Type B pancreatic cell (in vitro differentiated cells): Measurements from ENCODE around the gene BANP. TPM values are rescaled to one million over a fixed set of nuclear protein-coding genes. Genes with fewer than 3 reads are reported as not detected.
"Not testable (repeated sequence)": the region's sequence is repeated elsewhere in the genome, so short reads cannot be mapped to it uniquely, and the experiment has no call there.

Source experiments
- DNase-seq: peaks from one replicate; pipeline ENCODE4 v3.0.0; 2021; ENCODE audit warnings: mixed read lengths; ENCODE audit not compliant: unreplicated experiment; ENCODE audit errors: extremely low spot score
- H3K27ac Mint-ChIP-seq: 2 replicates; pipeline ENCODE4 v1.8.0; 2021; ENCODE audit warnings: mild to moderate bottlenecking, mixed read lengths
- H3K27me3 Mint-ChIP-seq: 2 replicates; pipeline ENCODE4 v1.8.0; 2021; ENCODE audit warnings: mixed read lengths
- H3K36me3 Mint-ChIP-seq: 2 replicates; pipeline ENCODE4 v1.8.0; 2021; ENCODE audit warnings: mixed read lengths
- H3K4me1 Mint-ChIP-seq: one replicate; pipeline ENCODE4 v1.8.0; 2021; ENCODE audit warnings: mixed read lengths; ENCODE audit not compliant: unreplicated experiment
- H3K4me3 Mint-ChIP-seq: 2 replicates; pipeline ENCODE4 v1.8.0; 2021; ENCODE audit warnings: mild to moderate bottlenecking, mixed read lengths
- H3K9me3 Mint-ChIP-seq: 2 replicates; pipeline ENCODE4 v1.8.0; 2021; ENCODE audit warnings: mixed read lengths
- CTCF ChIP-seq: fragments of 200-600 bp; sonication (generic); conservative IDR thresholded peaks from 2 replicates; pipeline ENCODE4 v1.5.0; 2021; ENCODE audit warnings: antibody characterized with exemption, mild to moderate bottlenecking
- total RNA-seq: library from RNA; stranded (reverse); gene quantifications from 2 replicates; pipeline ENCODE4 v1.2.1, GENCODE V29; 2021; ENCODE audit warnings: low replicate concordance

The BANP gene
- total RNA-seq, 1 donor from 2014 or later = 36.9 TPM

GRCh38 chr16:88120812-88121211 is 169.6 kb downstream of the BANP start:
- no peak for TF ChIP-seq CTCF
- no peaks in the 10 kb centered on the region for H3K36me3 Mint-ChIP-seq
- H3K27ac Mint-ChIP-seq = no peak overlapping the region
- no peak overlapping the region for H3K4me3 Mint-ChIP-seq
- no peaks in the 10 kb centered on the region for H3K9me3 Mint-ChIP-seq
- H3K4me1 Mint-ChIP-seq = peaks cover 12% of the 10 kb centered on the region
- peaks cover 8% of the 10 kb centered on the region for H3K27me3 Mint-ChIP-seq
- no peak for DNase-seq

GRCh38 chr16:88121391-88121790 is 170.2 kb downstream of the BANP start:
- not testable (repeated sequence) for H3K27ac Mint-ChIP-seq, H3K36me3 Mint-ChIP-seq, DNase-seq, H3K27me3 Mint-ChIP-seq, H3K4me3 Mint-ChIP-seq, H3K9me3 Mint-ChIP-seq
- H3K4me1 Mint-ChIP-seq = peaks cover 12% of the 10 kb centered on the region

- Mint-ChIP-seq H3K27me3 (peaks cover 8% of the 10 kb centered on the region), H3K27ac (no peak overlapping the region)
- no peak for TF ChIP-seq CTCF
Measured at GRCh38 chr16:88121886-88122580, 170.8 kb downstream of the BANP start.

More at GRCh38 chr16:88121886-88122580, 170.8 kb downstream of the BANP start:
- H3K36me3 Mint-ChIP-seq = no peaks in the 10 kb centered on the region
- peaks cover 12% of the 10 kb centered on the region for H3K4me1 Mint-ChIP-seq
- H3K9me3 Mint-ChIP-seq = no peaks in the 10 kb centered on the region
- no peak overlapping the region for H3K4me3 Mint-ChIP-seq
- no peak for DNase-seq

Other genes starting within 250 kb of the BANP start
- gene KLHDC4, start 185.4 kb upstream of the BANP start, total RNA-seq = 34.4 and 43.4 TPM in 2 replicates
- 40.4 and 51.2 TPM in 2 replicates for gene SLC7A5, start 81.9 kb upstream of the BANP start, total RNA-seq
- gene CA5A, start 14.9 kb upstream of the BANP start, total RNA-seq = 0.70 TPM in 1 of 2 replicates, not detected in the other